Fibroblast of skin of abdomen (primary cell): ENCODE data around the gene TK1.

Experiments used
- DNase-seq: peaks from one replicate; pipeline ENCODE4 v3.0.0-alpha.2; 2013

TK1 gene

GRCh38 chr17:78219396-78220150, 32.7 kb upstream of the TK1 start:
- DNase-seq: no peak

GRCh38 chr17:78214706-78215061, 27.8 kb upstream of the TK1 start:
- DNase-seq: no peak

DNA sequence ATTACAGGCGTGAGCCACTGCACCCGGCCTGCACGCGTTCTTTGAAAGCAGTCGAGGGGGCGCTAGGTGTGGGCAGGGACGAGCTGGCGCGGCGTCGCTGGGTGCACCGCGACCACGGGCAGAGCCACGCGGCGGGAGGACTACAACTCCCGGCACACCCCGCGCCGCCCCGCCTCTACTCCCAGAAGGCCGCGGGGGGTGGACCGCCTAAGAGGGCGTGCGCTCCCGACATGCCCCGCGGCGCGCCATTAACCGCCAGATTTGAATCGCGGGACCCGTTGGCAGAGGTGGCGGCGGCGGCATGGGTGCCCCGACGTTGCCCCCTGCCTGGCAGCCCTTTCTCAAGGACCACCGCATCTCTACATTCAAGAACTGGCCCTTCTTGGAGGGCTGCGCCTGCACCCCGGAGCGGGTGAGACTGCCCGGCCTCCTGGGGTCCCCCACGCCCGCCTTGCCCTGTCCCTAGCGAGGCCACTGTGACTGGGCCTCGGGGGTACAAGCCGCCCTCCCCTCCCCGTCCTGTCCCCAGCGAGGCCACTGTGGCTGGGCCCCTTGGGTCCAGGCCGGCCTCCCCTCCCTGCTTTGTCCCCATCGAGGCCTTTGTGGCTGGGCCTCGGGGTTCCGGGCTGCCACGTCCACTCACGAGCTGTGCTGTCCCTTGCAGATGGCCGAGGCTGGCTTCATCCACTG, 27.3 kb upstream of the TK1 start, which contains the start of gene BIRC5:
BIRC5 (plus strand) TSS at position 238 of the 690 bp plus-strand sequence; CDS start at position 302, 64 bp downstream.
- peak; percentile 87 for DNase-seq

DNA sequence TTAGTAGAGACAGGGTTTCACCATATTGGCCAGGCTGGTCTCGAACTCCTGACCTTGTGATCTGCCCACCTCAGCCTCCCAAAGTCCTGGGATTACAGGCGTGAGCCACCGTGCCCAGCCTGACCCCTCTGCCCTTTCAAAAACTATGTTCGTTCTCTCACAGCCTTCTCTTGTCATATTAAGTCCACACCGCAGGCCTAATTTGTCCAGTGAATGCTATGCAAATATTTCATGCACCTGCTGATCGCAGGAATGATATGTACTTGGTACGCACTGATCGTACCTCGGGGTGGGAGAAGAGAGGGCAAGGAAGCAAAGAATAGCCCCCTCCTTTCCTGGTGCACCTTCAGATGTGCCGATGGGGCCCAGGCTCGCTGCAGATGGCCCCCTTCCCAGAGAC, 24.2 kb upstream of the TK1 start:
- no peak for DNase-seq

GRCh38 chr17:78210111-78210510, 23.3 kb upstream of the TK1 start:
- DNase-seq: no peak

GRCh38 chr17:78208486-78208885, 21.6 kb upstream of the TK1 start:
- DNase-seq: no peak

DNA sequence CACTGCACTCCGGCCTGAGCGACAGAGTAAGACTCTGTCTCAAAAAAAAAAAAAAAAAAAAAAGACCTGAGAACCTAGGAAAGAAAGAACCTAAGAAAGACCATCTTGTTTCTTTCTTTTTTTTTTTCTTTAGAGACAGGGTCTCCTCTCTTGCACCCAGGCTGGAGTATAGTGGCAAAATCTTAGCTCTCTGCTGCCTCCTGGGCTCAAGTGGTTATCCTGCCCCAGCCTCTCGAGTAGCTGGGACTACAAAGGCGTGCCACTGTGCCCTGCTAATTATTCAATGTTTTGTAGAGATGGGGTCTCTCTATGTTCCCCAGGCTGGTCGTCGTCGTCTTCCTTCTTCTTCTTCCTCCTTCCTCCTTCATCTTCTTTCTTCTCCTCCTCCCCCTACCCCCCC, 19.4 kb upstream of the TK1 start:
- DNase-seq: no peak

GRCh38 chr17:78205124-78205775, 18.4 kb upstream of the TK1 start:
- no peak for DNase-seq

DNA sequence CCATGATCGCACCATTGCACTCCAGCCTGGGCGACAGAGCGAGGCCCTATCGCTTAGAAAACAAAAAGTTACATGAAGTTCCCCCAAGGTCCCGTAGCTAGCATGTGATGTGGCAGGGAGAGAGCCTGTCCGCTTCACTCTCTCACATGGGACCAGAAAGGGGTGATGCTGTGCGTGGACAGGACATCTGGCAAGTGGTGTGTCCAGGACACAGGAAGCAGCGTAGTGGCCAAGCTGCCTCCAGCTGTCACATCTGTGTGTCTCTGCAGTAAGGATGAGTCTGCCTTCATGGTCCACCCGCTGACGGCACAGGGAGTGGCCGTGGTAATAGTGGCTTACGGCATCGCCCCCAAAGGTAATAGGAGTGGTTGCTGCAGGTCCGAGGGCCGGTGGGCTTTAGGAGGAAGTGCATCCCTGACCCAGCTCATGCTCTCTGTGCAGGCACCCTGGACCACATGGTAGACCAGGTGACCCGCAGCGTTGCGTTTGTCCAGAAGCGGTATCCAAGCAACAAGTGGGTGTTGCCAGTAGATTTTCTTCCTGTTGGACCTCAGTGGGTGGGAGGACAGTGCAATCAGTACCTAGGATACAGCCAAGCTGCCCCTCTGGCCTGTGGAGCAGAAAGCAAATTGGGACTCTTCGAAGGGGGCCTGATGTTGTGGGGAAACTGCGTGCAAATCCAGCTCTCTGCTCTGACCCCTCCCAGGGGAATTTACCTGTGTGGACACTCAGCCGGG, 17.7 kb upstream of the TK1 start:
- no peak for DNase-seq

DNA sequence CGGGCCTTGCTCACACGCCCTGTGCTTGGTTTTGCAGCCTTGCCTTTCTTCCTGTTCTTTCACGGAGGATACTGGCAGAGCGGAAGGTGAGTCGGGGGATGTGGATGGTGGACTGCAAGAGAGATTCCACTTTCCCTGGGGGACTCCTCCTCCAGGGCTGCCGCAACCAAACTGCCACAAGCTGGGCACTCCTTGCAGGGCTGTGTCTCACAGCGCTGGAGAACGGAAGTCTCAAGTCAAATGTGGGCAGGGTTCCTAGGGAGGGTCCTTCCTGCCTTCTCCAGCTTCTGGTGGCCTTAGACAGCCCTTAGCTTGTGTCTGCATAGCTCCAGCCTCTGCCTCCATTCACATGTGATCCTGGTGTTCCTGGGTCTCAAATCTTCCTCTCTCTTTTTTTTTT, 15.8 kb upstream of the TK1 start:
- DNase-seq: no peak

GRCh38 chr17:78200451-78200850, 13.6 kb upstream of the TK1 start:
- no peak for DNase-seq

- DNase-seq: no peak
Observed at GRCh38 chr17:78197147-78197832, 10.4 kb upstream of the TK1 start.

DNA sequence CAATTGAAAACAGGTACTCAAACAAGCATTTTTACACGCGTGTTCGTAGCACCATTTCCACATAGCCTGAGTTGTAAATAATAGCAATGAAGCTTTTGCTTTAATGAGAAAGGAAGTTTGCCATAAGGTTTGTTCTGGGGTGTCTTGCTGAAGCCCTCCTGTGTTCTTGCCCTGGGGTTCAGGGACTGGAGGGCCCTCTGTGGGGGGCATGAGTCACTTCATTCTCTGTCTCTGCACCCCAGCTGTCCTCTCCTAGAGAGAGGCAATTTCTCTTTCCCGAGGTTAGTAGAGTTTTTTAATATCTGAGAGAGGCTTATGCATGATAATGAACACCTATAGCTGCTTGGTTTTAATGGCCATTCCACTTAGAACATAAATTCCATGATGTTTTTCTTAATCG, 9.9 kb upstream of the TK1 start:
- no peak for DNase-seq

- DNase-seq: no peak
Observed at GRCh38 chr17:78185981-78186691, 716 bp downstream of the TK1 start.

- no peak for DNase-seq
Observed at GRCh38 chr17:78184868-78185267, 2.0 kb downstream of the TK1 start.

GRCh38 chr17:78184351-78184750, 2.5 kb downstream of the TK1 start:
- no peak for DNase-seq

- DNase-seq: no peak
Observed at GRCh38 chr17:78183916-78184315, 2.9 kb downstream of the TK1 start.

- DNase-seq: no peak
Observed at GRCh38 chr17:78182504-78182903, 4.3 kb downstream of the TK1 start.

- no peak for DNase-seq
Observed at GRCh38 chr17:78180508-78180907, 6.3 kb downstream of the TK1 start.

GRCh38 chr17:78180083-78180482, 6.8 kb downstream of the TK1 start:
- no peak for DNase-seq

GRCh38 chr17:78179372-78179771, 7.5 kb downstream of the TK1 start:
- peak; percentile 21 for DNase-seq

- peak; percentile 35 for DNase-seq
Observed at GRCh38 chr17:78176548-78177025, 10.3 kb downstream of the TK1 start.
